Erythroblast (primary cell): Measurements from ENCODE around the gene FZD1.
A peak's percentile ranks its signal among the peaks of the same experiment; 100 is the strongest.

Experiments
- DNase-seq, 2 experiments: peaks; one replicate each; lab custom pipeline; 2025; lab: John Stamatoyannopoulos, UW
- GATA1 ChIP-seq: IDR thresholded peaks from 2 replicates; pipeline ENCODE4 v1.6.1; 2011; ENCODE audit warnings: low read depth, mild to moderate bottlenecking, control low read depth, low read length, moderate library complexity
- POLR2A ChIP-seq: IDR thresholded peaks from 2 replicates; pipeline ENCODE4 v1.6.1; 2011; ENCODE audit warnings: mild to moderate bottlenecking, low read length

Gene FZD1

GRCh38 chr7:91270372-91270771 is 6.1 kb downstream of the FZD1 start:
- DNase-seq: no peak
- TF ChIP-seq POLR2A: no peak
- TF ChIP-seq GATA1: no peak

GRCh38 chr7:91276909-91277308 is 12.7 kb downstream of the FZD1 start:
- TF ChIP-seq POLR2A (no peak), GATA1 (no peak)
- DNase-seq: no peak

- TF ChIP-seq POLR2A: no peak
- no peak for TF ChIP-seq GATA1
These were observed 16.0 kb downstream of the FZD1 start for GRCh38 chr7:91280185-91280584.

GRCh38 chr7:91280604-91281003 is 16.4 kb downstream of the FZD1 start:
- DNase-seq: no peak
- TF ChIP-seq POLR2A (no peak), GATA1 (no peak)

More at GRCh38 chr7:91280185-91280584, 16.0 kb downstream of the FZD1 start:
- no peak for DNase-seq

- no peak for DNase-seq
These were observed 21.6 kb downstream of the FZD1 start for GRCh38 chr7:91285696-91286355.

GRCh38 chr7:91286432-91286831 is 22.2 kb downstream of the FZD1 start:
- DNase-seq: no peak
- TF ChIP-seq GATA1: no peak
- no peak for TF ChIP-seq POLR2A

More at GRCh38 chr7:91285696-91286355, 21.6 kb downstream of the FZD1 start:
- TF ChIP-seq GATA1 (no peak), POLR2A (no peak)

- TF ChIP-seq GATA1 (no peak), POLR2A (no peak)
- no peak for DNase-seq
These were observed 23.3 kb downstream of the FZD1 start for GRCh38 chr7:91287371-91288084.

GRCh38 chr7:91288208-91288824 is 24.1 kb downstream of the FZD1 start:
- peak; percentile 34 to 63 for DNase-seq
- TF ChIP-seq POLR2A (no peak), GATA1 (no peak)

GRCh38 chr7:91289633-91290254 is 25.5 kb downstream of the FZD1 start:
- TF ChIP-seq POLR2A (no peak), GATA1 (no peak)
- DNase-seq: no peak

GRCh38 chr7:91291302-91291701 is 27.1 kb downstream of the FZD1 start:
- DNase-seq: no peak
- no peak for TF ChIP-seq POLR2A
- no peak for TF ChIP-seq GATA1

GRCh38 chr7:91291902-91292301 is 27.7 kb downstream of the FZD1 start:
- DNase-seq: no peak
- no peak for TF ChIP-seq POLR2A
- no peak for TF ChIP-seq GATA1

GRCh38 chr7:91292506-91292905 is 28.3 kb downstream of the FZD1 start:
- TF ChIP-seq GATA1 (no peak), POLR2A (no peak)
- no peak for DNase-seq

GRCh38 chr7:91293136-91293535 is 28.9 kb downstream of the FZD1 start:
- TF ChIP-seq POLR2A: no peak
- TF ChIP-seq GATA1: no peak
- no peak for DNase-seq

- no peak for DNase-seq
- no peak for TF ChIP-seq POLR2A
- TF ChIP-seq GATA1: no peak
These were observed 29.6 kb downstream of the FZD1 start for GRCh38 chr7:91293840-91294239.
